ENCODE results near the gene GK2. TPM values are rescaled to one million over a fixed set of nuclear protein-coding genes. Genes with fewer than 3 reads are reported as not detected.

The GK2 gene
- polyA plus RNA-seq, 1 donor (not counting 4 experiments of a cell fraction or from before 2014, with no cell fraction given), result not detected

GRCh38 chr4:79446145-79446544 lies 38.1 kb upstream of the GK2 start:
- FAIRE-seq (no peak), DNase-seq (ENCODE audit: low read depth, low spot score) (no peak)
- Histone ChIP-seq H2AFZ (ENCODE audit: control insufficient read depth, low read length) (no peak overlapping the region), H3K27ac (ENCODE audit: control insufficient read depth, insufficient read depth, low read length) (no peak overlapping the region), H3K27me3 (ENCODE audit: control insufficient read depth, extremely low read depth, insufficient read depth, low read length) (no peaks in the 10 kb centered on the region), H3K4me1 (ENCODE audit: control insufficient read depth, extremely low read depth, insufficient read depth, low read length) (no peaks in the 10 kb centered on the region), H3K79me2 (ENCODE audit: control insufficient read depth, insufficient read depth, low read length) (no peaks in the 10 kb centered on the region), H3K9me3 (ENCODE audit: control insufficient read depth, low read depth, low read length) (no peaks in the 10 kb centered on the region), H3K4me3 (ENCODE audit: control insufficient read depth in 2 of 3, extremely low read depth in 1 of 3, insufficient read depth in 2 of 3, low read depth in 1 of 3, low read length in 3 of 3) (no peak overlapping the region), H3K36me3 (ENCODE audit: control insufficient read depth in 2 of 2, extremely low read depth in 1 of 2, insufficient read depth in 2 of 2, low read length in 2 of 2) (no peaks in the 10 kb centered on the region), H3K9ac (ENCODE audit: control insufficient read depth, extremely low read depth, insufficient read depth, low read length) (no peak overlapping the region), H3K9me1 (ENCODE audit: control insufficient read depth, extremely low read depth, insufficient read depth, low read length) (no peaks in the 10 kb centered on the region), H3K4me2 (ENCODE audit: control insufficient read depth, extremely low read depth, insufficient read depth, low read depth, low read length) (no peak overlapping the region), H4K20me1 (ENCODE audit: control insufficient read depth, extremely low read depth, insufficient read depth, low read length) (no peaks in the 10 kb centered on the region)
- dilution Hi-C loops (cut with MboI; ENCODE audit: extremely low pct_ligation_motif_present, low sequenced_read_pairs), result no loop called here
- TF ChIP-seq EZH2 (IDR thresholded peaks at IDR 0.05; ENCODE audit: low read length), result no peak
- TF ChIP-seq, protein P1, sequence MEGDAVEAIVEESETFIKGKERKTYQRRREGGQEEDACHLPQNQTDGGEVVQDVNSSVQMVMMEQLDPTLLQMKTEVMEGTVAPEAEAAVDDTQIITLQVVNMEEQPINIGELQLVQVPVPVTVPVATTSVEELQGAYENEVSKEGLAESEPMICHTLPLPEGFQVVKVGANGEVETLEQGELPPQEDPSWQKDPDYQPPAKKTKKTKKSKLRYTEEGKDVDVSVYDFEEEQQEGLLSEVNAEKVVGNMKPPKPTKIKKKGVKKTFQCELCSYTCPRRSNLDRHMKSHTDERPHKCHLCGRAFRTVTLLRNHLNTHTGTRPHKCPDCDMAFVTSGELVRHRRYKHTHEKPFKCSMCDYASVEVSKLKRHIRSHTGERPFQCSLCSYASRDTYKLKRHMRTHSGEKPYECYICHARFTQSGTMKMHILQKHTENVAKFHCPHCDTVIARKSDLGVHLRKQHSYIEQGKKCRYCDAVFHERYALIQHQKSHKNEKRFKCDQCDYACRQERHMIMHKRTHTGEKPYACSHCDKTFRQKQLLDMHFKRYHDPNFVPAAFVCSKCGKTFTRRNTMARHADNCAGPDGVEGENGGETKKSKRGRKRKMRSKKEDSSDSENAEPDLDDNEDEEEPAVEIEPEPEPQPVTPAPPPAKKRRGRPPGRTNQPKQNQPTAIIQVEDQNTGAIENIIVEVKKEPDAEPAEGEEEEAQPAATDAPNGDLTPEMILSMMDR (optimal IDR thresholded peaks at IDR 0.05 in 1 of 3, IDR thresholded peaks at IDR 0.05 in 1 of 3, conservative IDR thresholded peaks at IDR 0.05 in 1 of 3; ENCODE audit: extremely low read depth in 1 of 3, insufficient read depth in 2 of 3, low read length in 3 of 3), result no peak

- H3K9me3 ChIP-seq (ENCODE audit: control insufficient read depth, low read depth, low read length), result no peaks in the 10 kb centered on the region
- dilution Hi-C loops (cut with MboI; ENCODE audit: extremely low pct_ligation_motif_present, low sequenced_read_pairs), result no loop called here
- FAIRE-seq (no peak), DNase-seq (ENCODE audit: low read depth, low spot score) (no peak)
- no peak for TF ChIP-seq EZH2 (IDR thresholded peaks at IDR 0.05; ENCODE audit: low read length)
- TF ChIP-seq, protein P1 (optimal IDR thresholded peaks at IDR 0.05 in 1 of 3, IDR thresholded peaks at IDR 0.05 in 1 of 3, conservative IDR thresholded peaks at IDR 0.05 in 1 of 3; ENCODE audit: extremely low read depth in 1 of 3, insufficient read depth in 2 of 3, low read length in 3 of 3), result no peak
- H3K9ac ChIP-seq (ENCODE audit: control insufficient read depth, extremely low read depth, insufficient read depth, low read length), result no peak overlapping the region
- no peaks in the 10 kb centered on the region for H4K20me1 ChIP-seq (ENCODE audit: control insufficient read depth, extremely low read depth, insufficient read depth, low read length)
- no peak overlapping the region for H2AFZ ChIP-seq (ENCODE audit: control insufficient read depth, low read length)
- H3K4me2 ChIP-seq (ENCODE audit: control insufficient read depth, extremely low read depth, insufficient read depth, low read depth, low read length), result no peak overlapping the region
- no peaks in the 10 kb centered on the region for H3K79me2 ChIP-seq (ENCODE audit: control insufficient read depth, insufficient read depth, low read length)
- H3K4me3 ChIP-seq (ENCODE audit: control insufficient read depth in 2 of 3, extremely low read depth in 1 of 3, insufficient read depth in 2 of 3, low read depth in 1 of 3, low read length in 3 of 3), result no peak overlapping the region
- no peaks in the 10 kb centered on the region for H3K9me1 ChIP-seq (ENCODE audit: control insufficient read depth, extremely low read depth, insufficient read depth, low read length)
- no peaks in the 10 kb centered on the region for H3K27me3 ChIP-seq (ENCODE audit: control insufficient read depth, extremely low read depth, insufficient read depth, low read length)
- H3K36me3 ChIP-seq (ENCODE audit: control insufficient read depth in 2 of 2, extremely low read depth in 1 of 2, insufficient read depth in 2 of 2, low read length in 2 of 2), result no peaks in the 10 kb centered on the region
- H3K4me1 ChIP-seq (ENCODE audit: control insufficient read depth, extremely low read depth, insufficient read depth, low read length), result no peaks in the 10 kb centered on the region
- no peak overlapping the region for H3K27ac ChIP-seq (ENCODE audit: control insufficient read depth, insufficient read depth, low read length)
These were observed 37.3 kb upstream of the GK2 start for GRCh38 chr4:79445371-79445781.
